Fibroblast of lung (primary cell): ENCODE data around the gene AP1S1. TPM values are rescaled to one million over a fixed set of nuclear protein-coding genes. Genes with fewer than 3 reads are reported as not detected.

ENCODE experiments used
- DNase-seq, 2 donors: peaks; one replicate each; pipeline versions ENCODE4 v3.0.0 to v3.0.0-alpha.2; 2010; ENCODE audit warnings: low read depth in 2 of 2
- H2AFZ ChIP-seq: 2 replicates; pipeline ENCODE4 v1.5.1; 2012; ENCODE audit warnings: low read length, control low read depth, inconsistent platforms
- H3K27ac ChIP-seq: 2 replicates; pipeline ENCODE4 v1.5.1; 2011; ENCODE audit warnings: low read length, control low read depth; ENCODE audit not compliant: insufficient read depth
- H3K27me3 ChIP-seq: 2 replicates; pipeline ENCODE4 v1.5.1; 2011; ENCODE audit warnings: mild to moderate bottlenecking, low read length; ENCODE audit not compliant: control insufficient read depth, insufficient read depth
- H3K36me3 ChIP-seq: 2 replicates; pipeline ENCODE4 v1.5.1; 2011; ENCODE audit warnings: low read length; ENCODE audit not compliant: control insufficient read depth, insufficient read depth
- H3K4me1 ChIP-seq: 2 replicates; pipeline ENCODE4 v1.5.1; 2011; ENCODE audit warnings: low read length; ENCODE audit not compliant: control insufficient read depth, insufficient read depth; ENCODE audit errors: extremely low read depth
- H3K4me2 ChIP-seq: 2 replicates; pipeline ENCODE4 v1.5.1; 2011; ENCODE audit warnings: low read length, control low read depth; ENCODE audit not compliant: insufficient read depth; ENCODE audit errors: extremely low read depth
- H3K4me3 ChIP-seq, 4 experiments: fragments of 200-600 bp in 1 of 4; sonication (generic) in 1 of 4; replicated peaks in 1 of 4; 2 replicates each; pipeline ENCODE4 v1.5.1; 2011 to 2016; ENCODE audit warnings: low read length in 4 of 4, low read depth in 3 of 4, mild to moderate bottlenecking in 3 of 4, control low read depth in 2 of 4, inconsistent platforms in 1 of 4, mixed read lengths in 1 of 4; ENCODE audit not compliant: insufficient read depth in 1 of 4; ENCODE audit errors: control extremely low read depth in 1 of 4
- H3K79me2 ChIP-seq: 2 replicates; pipeline ENCODE4 v1.5.1; 2012; ENCODE audit warnings: mild to moderate bottlenecking, low read length, inconsistent platforms; ENCODE audit not compliant: control insufficient read depth, insufficient read depth
- H3K9ac ChIP-seq: 2 replicates; pipeline ENCODE4 v1.5.1; 2011; ENCODE audit warnings: mild to moderate bottlenecking, low read length, control low read depth; ENCODE audit not compliant: insufficient read depth
- H3K9me3 ChIP-seq: 2 replicates; pipeline ENCODE4 v1.5.1; 2012; ENCODE audit warnings: low read depth, low read length; ENCODE audit not compliant: control insufficient read depth, insufficient read depth
- H4K20me1 ChIP-seq: 2 replicates; pipeline ENCODE4 v1.5.1; 2011; ENCODE audit warnings: low read length; ENCODE audit not compliant: control insufficient read depth, insufficient read depth; ENCODE audit errors: extremely low read depth
- EZH2 ChIP-seq: IDR thresholded peaks from 2 replicates; pipeline ENCODE4 v1.5.1; 2012; ENCODE audit warnings: low read length, control low read depth, mild to moderate bottlenecking; ENCODE audit errors: missing control alignments
- polyA plus RNA-seq, 2 donors: library from polyadenylated mRNA; depleted of rRNA in 1 of 2; stranded (reverse) in 1 of 2; unstranded in 1 of 2; fragments of >200 nt; gene quantifications; 2 replicates each; pipeline ENCODE4 v1.2.1, GENCODE V29; 2011 to 2012; ENCODE audit warnings: missing spikeins in 1 of 2
- total RNA-seq: library from RNA; depleted of rRNA; stranded (reverse); fragments of >200 nt; gene quantifications from 2 replicates; pipeline ENCODE4 v1.2.1, GENCODE V29; 2014
- TF ChIP-seq, protein P1 (sequence below), 2 donors: IDR thresholded peaks in 1 of 2; conservative IDR thresholded peaks in 1 of 2; 1 replicate in 1 of 2; 2 replicates in 1 of 2; pipeline ENCODE4 v1.5.1; 2011 to 2012; ENCODE audit warnings: low read length in 2 of 2, control low read depth in 1 of 2, inconsistent platforms in 1 of 2, low read depth in 1 of 2, mild to moderate bottlenecking in 1 of 2

The AP1S1 gene
- total and polyA plus RNA-seq, 2 donors (not counting 1 experiment from before 2014, with no cell fraction given): 128 to 139 TPM

DNA sequence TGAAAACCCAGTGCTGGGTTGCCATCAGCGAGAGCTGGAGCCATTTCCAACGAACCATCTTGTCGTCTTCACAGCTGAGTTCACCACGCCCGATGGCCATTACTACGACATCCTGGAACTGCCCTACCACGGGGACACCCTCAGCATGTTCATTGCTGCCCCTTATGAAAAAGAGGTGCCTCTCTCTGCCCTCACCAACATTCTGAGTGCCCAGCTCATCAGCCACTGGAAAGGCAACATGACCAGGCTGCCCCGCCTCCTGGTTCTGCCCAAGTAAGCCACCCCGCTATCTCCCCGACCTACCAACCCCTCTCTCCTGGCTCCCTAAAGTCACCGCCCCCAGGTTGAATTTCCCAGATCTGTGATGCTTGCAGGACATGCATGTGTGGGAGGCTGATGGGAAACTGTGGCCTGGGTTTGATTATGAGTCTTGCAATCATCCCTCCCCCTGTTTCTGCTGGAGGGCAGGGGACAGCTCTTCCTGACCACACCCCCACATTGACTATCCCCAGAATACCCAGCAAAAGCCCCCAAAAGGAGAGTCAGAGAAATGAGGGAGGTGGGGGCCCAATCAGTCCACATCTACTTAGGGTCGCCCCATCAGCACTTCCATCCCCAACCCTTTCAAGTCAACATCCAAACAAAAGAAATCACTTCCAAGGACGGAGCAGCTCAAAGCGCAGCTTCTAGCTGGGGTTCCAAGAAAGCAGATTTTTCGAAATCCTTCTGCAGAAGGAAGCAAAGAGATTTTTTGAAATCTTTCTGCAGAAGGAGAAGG is 20.5 kb upstream of the AP1S1 start:
- Histone ChIP-seq H3K4me1 (peaks cover 32% of the 10 kb centered on the region), H4K20me1 (no peaks in the 10 kb centered on the region), H3K27me3 (no peaks in the 10 kb centered on the region), H3K9me3 (no peaks in the 10 kb centered on the region), H3K4me3 (no peak overlapping the region), H3K36me3 (peaks cover 33% of the 10 kb centered on the region), H3K9ac (no peak overlapping the region), H3K79me2 (peaks cover 21% of the 10 kb centered on the region), H2AFZ (no peak overlapping the region), H3K27ac (peak overlapping the region; percentile 33), H3K4me2 (no peak overlapping the region)
- DNase-seq: peak in 1 of 2 donors; percentile 67
- no peak for TF ChIP-seq EZH2
- TF ChIP-seq, protein P1, sequence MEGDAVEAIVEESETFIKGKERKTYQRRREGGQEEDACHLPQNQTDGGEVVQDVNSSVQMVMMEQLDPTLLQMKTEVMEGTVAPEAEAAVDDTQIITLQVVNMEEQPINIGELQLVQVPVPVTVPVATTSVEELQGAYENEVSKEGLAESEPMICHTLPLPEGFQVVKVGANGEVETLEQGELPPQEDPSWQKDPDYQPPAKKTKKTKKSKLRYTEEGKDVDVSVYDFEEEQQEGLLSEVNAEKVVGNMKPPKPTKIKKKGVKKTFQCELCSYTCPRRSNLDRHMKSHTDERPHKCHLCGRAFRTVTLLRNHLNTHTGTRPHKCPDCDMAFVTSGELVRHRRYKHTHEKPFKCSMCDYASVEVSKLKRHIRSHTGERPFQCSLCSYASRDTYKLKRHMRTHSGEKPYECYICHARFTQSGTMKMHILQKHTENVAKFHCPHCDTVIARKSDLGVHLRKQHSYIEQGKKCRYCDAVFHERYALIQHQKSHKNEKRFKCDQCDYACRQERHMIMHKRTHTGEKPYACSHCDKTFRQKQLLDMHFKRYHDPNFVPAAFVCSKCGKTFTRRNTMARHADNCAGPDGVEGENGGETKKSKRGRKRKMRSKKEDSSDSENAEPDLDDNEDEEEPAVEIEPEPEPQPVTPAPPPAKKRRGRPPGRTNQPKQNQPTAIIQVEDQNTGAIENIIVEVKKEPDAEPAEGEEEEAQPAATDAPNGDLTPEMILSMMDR (conservative IDR thresholded peaks at IDR 0.05 in 1 of 2, IDR thresholded peaks at IDR 0.05 in 1 of 2; ENCODE audit: low read depth in 1 of 2, low read length in 2 of 2): no peak

DNA sequence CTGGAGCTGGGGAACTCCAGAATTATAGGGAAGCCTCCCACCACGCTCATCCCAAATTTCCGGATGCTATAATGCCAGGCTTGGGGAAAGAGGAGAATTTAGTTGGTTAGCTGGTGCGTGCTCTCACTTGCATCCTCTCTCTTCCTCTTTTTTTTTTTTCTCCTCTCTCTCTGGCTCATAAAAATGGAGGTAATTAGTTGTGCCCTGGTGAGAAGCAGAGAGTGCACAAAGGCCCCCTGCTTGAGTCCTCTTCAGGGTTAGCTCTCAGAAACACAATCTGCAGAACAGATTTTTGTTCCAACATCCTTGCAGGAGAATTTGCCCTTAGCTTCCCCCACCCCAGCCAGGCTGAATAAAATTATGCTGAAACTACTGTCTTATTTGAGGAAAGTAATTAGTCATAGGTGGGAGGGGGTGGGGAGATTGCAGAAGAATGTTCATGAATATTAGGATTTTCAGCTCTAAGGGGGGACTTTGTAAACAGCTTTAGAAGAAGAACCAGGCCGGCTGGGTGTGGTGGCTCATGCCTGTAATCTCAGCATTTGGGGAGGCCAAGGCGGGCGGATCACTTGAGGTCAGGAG is 19.8 kb upstream of the AP1S1 start:
- H3K36me3 ChIP-seq: peaks cover 33% of the 10 kb centered on the region
- H3K79me2 ChIP-seq: peaks cover 16% of the 10 kb centered on the region
- H4K20me1 ChIP-seq: no peaks in the 10 kb centered on the region
- H3K4me2 ChIP-seq: no peak overlapping the region
- H3K4me1 ChIP-seq: peaks cover 31% of the 10 kb centered on the region
- peak overlapping the region; percentile 33 for H3K27ac ChIP-seq
- DNase-seq: peak; percentile 59 to 75
- no peak overlapping the region for H3K9ac ChIP-seq
- H2AFZ ChIP-seq: no peak overlapping the region
- peak overlapping the region in 1 of 4 experiments; percentile 6 for H3K4me3 ChIP-seq
- no peaks in the 10 kb centered on the region for H3K27me3 ChIP-seq
- no peaks in the 10 kb centered on the region for H3K9me3 ChIP-seq
- TF ChIP-seq EZH2: no peak
- TF ChIP-seq, protein P1 (conservative IDR thresholded peaks at IDR 0.05 in 1 of 2, IDR thresholded peaks at IDR 0.05 in 1 of 2; ENCODE audit: low read depth in 1 of 2, low read length in 2 of 2): no peak

DNA sequence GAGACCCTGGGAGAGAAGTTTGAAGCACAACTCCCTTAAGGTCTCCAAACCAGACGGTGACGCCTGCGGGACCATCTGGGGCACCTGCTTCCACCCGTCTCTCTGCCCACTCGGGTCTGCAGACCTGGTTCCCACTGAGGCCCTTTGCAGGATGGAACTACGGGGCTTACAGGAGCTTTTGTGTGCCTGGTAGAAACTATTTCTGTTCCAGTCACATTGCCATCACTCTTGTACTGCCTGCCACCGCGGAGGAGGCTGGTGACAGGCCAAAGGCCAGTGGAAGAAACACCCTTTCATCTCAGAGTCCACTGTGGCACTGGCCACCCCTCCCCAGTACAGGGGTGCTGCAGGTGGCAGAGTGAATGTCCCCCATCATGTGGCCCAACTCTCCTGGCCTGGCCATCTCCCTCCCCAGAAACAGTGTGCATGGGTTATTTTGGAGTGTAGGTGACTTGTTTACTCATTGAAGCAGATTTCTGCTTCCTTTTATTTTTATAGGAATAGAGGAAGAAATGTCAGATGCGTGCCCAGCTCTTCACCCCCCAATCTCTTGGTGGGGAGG is 16.5 kb upstream of the AP1S1 start:
- H3K4me3 ChIP-seq: no peak overlapping the region
- H3K79me2 ChIP-seq: peaks cover 2% of the 10 kb centered on the region
- TF ChIP-seq, protein P1 (conservative IDR thresholded peaks at IDR 0.05 in 1 of 2, IDR thresholded peaks at IDR 0.05 in 1 of 2; ENCODE audit: low read depth in 1 of 2, low read length in 2 of 2): no peak
- no peak for TF ChIP-seq EZH2
- H3K36me3 ChIP-seq: peaks cover 22% of the 10 kb centered on the region
- peaks cover 28% of the 10 kb centered on the region for H3K4me1 ChIP-seq
- no peak overlapping the region for H3K9ac ChIP-seq
- H3K27me3 ChIP-seq: no peaks in the 10 kb centered on the region
- H4K20me1 ChIP-seq: no peaks in the 10 kb centered on the region
- DNase-seq: no peak
- H3K27ac ChIP-seq: peak overlapping the region; percentile 48
- no peak overlapping the region for H2AFZ ChIP-seq
- H3K9me3 ChIP-seq: no peaks in the 10 kb centered on the region
- peak overlapping the region; percentile 10 for H3K4me2 ChIP-seq
